Measurements from ENCODE around the gene MPI. TPM values are rescaled to one million over a fixed set of nuclear protein-coding genes. Genes with fewer than 3 reads are reported as not detected.
A peak's percentile ranks its signal among the peaks of the same experiment; 100 is the strongest.

Gene MPI
- total RNA-seq, 1 experiment from 2014 or later: 57.5 TPM

- Mint-ChIP-seq H3K36me3 (ENCODE audit: insufficient read depth in 1 of 3, low read depth in 3 of 3) (peaks cover 3 to 18% (median 4%) of the 10 kb centered on the region in 3 experiments; a peak in 6 of 7 replicates), H3K27me3 (ENCODE audit: low read depth) (peaks cover 2% of the 10 kb centered on the region; the same call in 1 of the 2 replicates), H3K27ac (peak within 1 kb of the TSS; percentile 79 to 98 (median 98)), H3K4me3 (peak within 1 kb of the TSS; percentile 89 to 92), H3K4me1 (peaks cover 14 to 17% of the 10 kb centered on the region in 2 experiments), H3K9me3 (peaks cover under 1% of the 10 kb centered on the region in 2 experiments; a peak in 2 of 5 replicates)
- no peak within 1 kb of the TSS for H2BK5ac ChIP-seq (ENCODE audit: insufficient read length, low read length)
- H4K91ac ChIP-seq (ENCODE audit: insufficient read length, low read depth, low read length): no peak within 1 kb of the TSS
- no peak within 1 kb of the TSS for H2BK12ac ChIP-seq (ENCODE audit: insufficient read length, low read depth, low read length)
- peak within 1 kb of the TSS; percentile 89; the same call in 1 of the 2 replicates for H3K14ac ChIP-seq (ENCODE audit: insufficient read depth, low read length)
- no peak within 1 kb of the TSS for H2BK20ac ChIP-seq (ENCODE audit: low read depth, low read length, poor library complexity, severe bottlenecking)
- no peak within 1 kb of the TSS for H3K27ac ChIP-seq (ENCODE audit: insufficient read length, low read depth, low read length)
- whole genome bisulfite sequencing (ENCODE audit: extremely low coverage, insufficient read length, low lambda C conversion rate): no CpG with 5 or more reads among the region's 52 CpGs
- H3K23me2 ChIP-seq (ENCODE audit: insufficient read length, low read depth, low read length, poor library complexity, severe bottlenecking): peaks cover 12% of the 10 kb centered on the region
- peak; percentile 98 for DNase-seq
- H2BK120ac ChIP-seq (ENCODE audit: low read depth, low read length, poor library complexity, severe bottlenecking): no peak within 1 kb of the TSS
- H3K79me2 ChIP-seq (ENCODE audit: insufficient read depth, low read length): peaks cover 11% of the 10 kb centered on the region; the same call in 1 of the 2 replicates
- no peak within 1 kb of the TSS for H3K56ac ChIP-seq (ENCODE audit: insufficient read length, low read depth, low read length)
- peak within 1 kb of the TSS; percentile 82 for H3K9ac ChIP-seq (ENCODE audit: extremely low read depth, insufficient read length, low read length)
- no peak within 1 kb of the TSS for H3K23ac ChIP-seq (ENCODE audit: insufficient read length, low read depth, low read length)
- peaks cover 2% of the 10 kb centered on the region for H3K79me1 ChIP-seq (ENCODE audit: insufficient read depth, low read depth, low read length, poor library complexity, severe bottlenecking)
- peak within 1 kb of the TSS; percentile 83 for H3K4me2 ChIP-seq (ENCODE audit: insufficient read depth, insufficient read length, low read length)
- no peak within 1 kb of the TSS for H2BK15ac ChIP-seq (ENCODE audit: low read depth, low read length)
- H3K4me1 ChIP-seq (ENCODE audit: insufficient read depth, low read length): no peaks in the 10 kb centered on the region
- H3T11ph ChIP-seq (ENCODE audit: low read length): no peak within 1 kb of the TSS
- H2AK5ac ChIP-seq (ENCODE audit: insufficient read length, low read length): no peak within 1 kb of the TSS
- H2AFZ ChIP-seq (ENCODE audit: low read length): peak within 1 kb of the TSS; percentile 4
- no peak for TF ChIP-seq CTCF (conservative IDR thresholded peaks at IDR 0.05)
- H4K5ac ChIP-seq (ENCODE audit: insufficient read length, low read depth, low read length): no peak within 1 kb of the TSS
- no peaks in the 10 kb centered on the region for H3K9me3 ChIP-seq (ENCODE audit: control insufficient read depth, low read depth, low read length)
- H3K18ac ChIP-seq (ENCODE audit: insufficient read length, low read depth, low read length): peak within 1 kb of the TSS; percentile 94
- H4K20me1 ChIP-seq (ENCODE audit: control insufficient read depth, insufficient read depth, insufficient read length): no peaks in the 10 kb centered on the region
- H4K8ac ChIP-seq (replicated peaks; ENCODE audit: insufficient read length, low read depth, low read length): no peak within 1 kb of the TSS
- no peak within 1 kb of the TSS for H3K4ac ChIP-seq (ENCODE audit: low read depth, low read length)
- H3K27me3 ChIP-seq (ENCODE audit: insufficient read depth, low read length): no peaks in the 10 kb centered on the region
Measured at GRCh38 chr15:74873036-74873755, 16.6 kb upstream of the MPI start, which contains the start of gene SCAMP2. Gene SCAMP2, minus strand, starts transcription at chr15:74873365. Its CDS starts 110 bp downstream, at chr15:74873255.
